ENCODE data around the gene FGD5.

The FGD5 gene

GRCh38 chr3:14788644-14789043 is 30.1 kb upstream of the FGD5 start:
- DNase-seq (ENCODE audit: low read depth), result no peak
- no peak overlapping the region for H3K4me3 ChIP-seq (ENCODE audit: low read depth, low read length)

GRCh38 chr3:14789221-14789620 is 29.5 kb upstream of the FGD5 start:
- no peak for DNase-seq (ENCODE audit: low read depth)
- H3K4me3 ChIP-seq (ENCODE audit: low read depth, low read length), result no peak overlapping the region

GRCh38 chr3:14789640-14790285 is 29.0 kb upstream of the FGD5 start:
- DNase-seq (ENCODE audit: low read depth), result no peak
- H3K4me3 ChIP-seq (ENCODE audit: low read depth, low read length), result no peak overlapping the region

- DNase-seq (ENCODE audit: low read depth), result no peak
- no peak overlapping the region for H3K4me3 ChIP-seq (ENCODE audit: low read depth, low read length)
These were observed 27.3 kb upstream of the FGD5 start for GRCh38 chr3:14791343-14791945.

- no peak for DNase-seq (ENCODE audit: low read depth)
These were observed 26.1 kb upstream of the FGD5 start for GRCh38 chr3:14792691-14793121.

GRCh38 chr3:14793126-14793857 is 25.5 kb upstream of the FGD5 start:
- H3K4me3 ChIP-seq (ENCODE audit: low read depth, low read length), result no peak overlapping the region
- DNase-seq (ENCODE audit: low read depth), result no peak

More at GRCh38 chr3:14792691-14793121, 26.1 kb upstream of the FGD5 start:
- H3K4me3 ChIP-seq (ENCODE audit: low read depth, low read length), result no peak overlapping the region

GRCh38 chr3:14793858-14794234 is 24.9 kb upstream of the FGD5 start:
- H3K4me3 ChIP-seq (ENCODE audit: low read depth, low read length), result no peak overlapping the region
- no peak for DNase-seq (ENCODE audit: low read depth)

- no peak for DNase-seq (ENCODE audit: low read depth)
- H3K4me3 ChIP-seq (ENCODE audit: low read depth, low read length), result no peak overlapping the region
These were observed 24.3 kb upstream of the FGD5 start for GRCh38 chr3:14794435-14794834.

GRCh38 chr3:14795996-14796395 is 22.8 kb upstream of the FGD5 start:
- no peak overlapping the region for H3K4me3 ChIP-seq (ENCODE audit: low read depth, low read length)
- no peak for DNase-seq (ENCODE audit: low read depth)

- no peak overlapping the region for H3K4me3 ChIP-seq (ENCODE audit: low read depth, low read length)
- DNase-seq (ENCODE audit: low read depth), result no peak
These were observed 22.2 kb upstream of the FGD5 start for GRCh38 chr3:14796403-14797077.

- DNase-seq (ENCODE audit: low read depth), result no peak
- no peak overlapping the region for H3K4me3 ChIP-seq (ENCODE audit: low read depth, low read length)
These were observed 21.0 kb upstream of the FGD5 start for GRCh38 chr3:14797731-14798130.

GRCh38 chr3:14798231-14798630 is 20.5 kb upstream of the FGD5 start:
- no peak for DNase-seq (ENCODE audit: low read depth)
- no peak overlapping the region for H3K4me3 ChIP-seq (ENCODE audit: low read depth, low read length)

GRCh38 chr3:14799146-14799545 is 19.6 kb upstream of the FGD5 start:
- H3K4me3 ChIP-seq (ENCODE audit: low read depth, low read length), result no peak overlapping the region
- DNase-seq (ENCODE audit: low read depth), result no peak

- DNase-seq (ENCODE audit: low read depth), result no peak
- H3K4me3 ChIP-seq (ENCODE audit: low read depth, low read length), result no peak overlapping the region
These were observed 17.7 kb upstream of the FGD5 start for GRCh38 chr3:14801031-14801430.

- DNase-seq (ENCODE audit: low read depth), result no peak
These were observed 16.9 kb upstream of the FGD5 start for GRCh38 chr3:14801668-14802380.

GRCh38 chr3:14802381-14802731 is 16.4 kb upstream of the FGD5 start:
- H3K4me3 ChIP-seq (ENCODE audit: low read depth, low read length), result no peak overlapping the region
- DNase-seq (ENCODE audit: low read depth), result no peak

More at GRCh38 chr3:14801668-14802380, 16.9 kb upstream of the FGD5 start:
- no peak overlapping the region for H3K4me3 ChIP-seq (ENCODE audit: low read depth, low read length)

- no peak overlapping the region for H3K4me3 ChIP-seq (ENCODE audit: low read depth, low read length)
- DNase-seq (ENCODE audit: low read depth), result no peak
These were observed 15.4 kb upstream of the FGD5 start for GRCh38 chr3:14803101-14803980.

- DNase-seq (ENCODE audit: low read depth), result no peak
These were observed 14.6 kb upstream of the FGD5 start for GRCh38 chr3:14803981-14804834.

More at GRCh38 chr3:14803981-14804834, 14.6 kb upstream of the FGD5 start:
- H3K4me3 ChIP-seq (ENCODE audit: low read depth, low read length), result no peak overlapping the region

All from skeletal muscle cell (primary cell).